Mesodermal cell (in vitro differentiated cells): Measurements from ENCODE around the gene PRELP.
A peak's percentile ranks its signal among the peaks of the same experiment; 100 is the strongest.
"Not testable (repeated sequence)": the region's sequence is repeated elsewhere in the genome, so short reads cannot be mapped to it uniquely, and the experiment has no call there.

Experiments
- H3K27ac ChIP-seq: 2 replicates; pipeline ENCODE4 v1.7.0; 2013; ENCODE audit warnings: mild to moderate bottlenecking, low read depth, low read length, moderate library complexity; ENCODE audit not compliant: severe bottlenecking
- H3K36me3 ChIP-seq: 2 replicates; pipeline ENCODE4 v1.7.1; 2013; ENCODE audit warnings: mild to moderate bottlenecking, low read length, moderate library complexity; ENCODE audit not compliant: control insufficient read depth, insufficient read depth
- H3K4me1 ChIP-seq: one replicate; pipeline ENCODE4 v1.7.1; 2013; ENCODE audit warnings: mild to moderate bottlenecking, low read length; ENCODE audit not compliant: insufficient read depth, control insufficient read depth, poor library complexity, severe bottlenecking
- H3K4me3 ChIP-seq: 2 replicates; pipeline ENCODE4 v1.7.0; 2013; ENCODE audit warnings: low read length, control low read depth, mild to moderate bottlenecking; ENCODE audit not compliant: insufficient read depth, poor library complexity, severe bottlenecking; ENCODE audit errors: extremely low read depth
- H3K9me3 ChIP-seq: 2 replicates; pipeline ENCODE4 v1.7.1; 2013; ENCODE audit warnings: mild to moderate bottlenecking, low read length, moderate library complexity; ENCODE audit not compliant: control insufficient read depth
- WGBS, 2 experiments: methylation state at CpG; one replicate each; pipeline ENCODE4 v1.1.5; 2013; ENCODE audit warnings: missing lambda C conversion rate in 2 of 2; ENCODE audit not compliant: insufficient coverage in 2 of 2; 5-methylcytosine and 5-hydroxymethylcytosine counted together

The PRELP gene

GRCh38 chr1:203442821-203443220, 32.8 kb upstream of the PRELP start:
- Histone ChIP-seq H3K36me3 (no peaks in the 10 kb centered on the region), H3K4me3 (no peak overlapping the region), H3K9me3 (peaks cover 12% of the 10 kb centered on the region), H3K27ac (no peak overlapping the region), H3K4me1 (peaks cover 13% of the 10 kb centered on the region)
- WGBS, 2 experiments: 86 to 90% methylated on average over 7 of the region's 7 CpGs

- H3K27ac ChIP-seq: no peak overlapping the region
- WGBS, 2 experiments: 100% methylated on average over 1 of the region's 2 CpGs; no CpG with 5 or more reads in 1 of the 2 experiments
- H3K9me3 ChIP-seq: peaks cover 12% of the 10 kb centered on the region
- no peak overlapping the region for H3K4me3 ChIP-seq
- H3K36me3 ChIP-seq: no peaks in the 10 kb centered on the region
- peaks cover 14% of the 10 kb centered on the region for H3K4me1 ChIP-seq
Measured at GRCh38 chr1:203443296-203443695, 32.3 kb upstream of the PRELP start.

GRCh38 chr1:203444171-203444576, 31.4 kb upstream of the PRELP start:
- Histone ChIP-seq H3K4me1 (peaks cover 23% of the 10 kb centered on the region), H3K4me3 (no peak overlapping the region), H3K9me3 (peaks cover 12% of the 10 kb centered on the region), H3K27ac (no peak overlapping the region), H3K36me3 (no peaks in the 10 kb centered on the region)
- WGBS, 2 experiments: 100% methylated on average over 1 of the region's 1 CpG; no CpG with 5 or more reads in 1 of the 2 experiments

DNA sequence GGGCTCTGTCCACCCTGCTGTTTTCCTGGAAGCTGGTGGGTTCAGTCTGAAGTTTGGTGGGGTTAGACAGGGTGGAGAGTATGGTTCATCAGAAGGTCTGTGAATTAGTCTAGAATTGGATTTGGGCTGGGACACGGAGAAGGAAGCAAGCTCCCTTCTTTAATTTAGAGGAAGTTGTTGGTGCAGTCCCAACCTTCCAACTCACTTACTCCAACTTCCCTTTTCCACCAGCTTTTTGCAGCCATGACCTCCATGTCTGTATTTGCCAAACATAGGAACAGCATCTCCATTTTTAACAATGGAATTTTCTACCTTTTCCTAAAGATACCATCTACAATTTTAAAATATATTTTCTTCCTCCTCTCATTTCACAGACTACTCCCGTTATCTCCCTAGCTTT, 28.5 kb upstream of the PRELP start:
- H3K9me3 ChIP-seq: peaks cover 12% of the 10 kb centered on the region
- WGBS, 2 experiments: no CpG with 5 or more reads among the region's 2 CpGs
- no peak overlapping the region for H3K4me3 ChIP-seq
- no peak overlapping the region for H3K27ac ChIP-seq
- no peaks in the 10 kb centered on the region for H3K36me3 ChIP-seq
- H3K4me1 ChIP-seq: peaks cover 32% of the 10 kb centered on the region

DNA sequence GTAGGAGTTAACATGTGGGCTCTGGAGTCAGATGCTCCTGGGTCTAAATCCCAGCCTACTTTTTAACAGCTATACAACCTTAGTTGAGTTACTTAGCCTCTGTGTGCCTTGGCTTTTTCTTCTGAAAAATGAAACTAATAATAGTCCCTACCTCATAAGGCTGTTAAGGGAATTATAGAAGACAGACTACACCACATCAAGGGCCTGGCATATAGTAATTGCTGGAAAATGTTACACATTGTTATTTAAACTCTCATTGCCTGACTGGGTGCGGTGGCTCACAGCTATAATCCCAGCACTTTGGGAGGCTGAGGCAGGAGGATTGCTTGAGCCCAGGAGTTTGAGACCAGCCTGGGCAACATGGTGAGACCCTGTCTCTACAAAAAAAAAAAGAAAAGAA, 28.0 kb upstream of the PRELP start:
- not testable (repeated sequence) for H3K36me3 ChIP-seq, H3K27ac ChIP-seq, H3K4me3 ChIP-seq
- Histone ChIP-seq H3K4me1 (peaks cover 32% of the 10 kb centered on the region), H3K9me3 (peaks cover 12% of the 10 kb centered on the region)
- 75 to 100% methylated on average over 1 of the region's 1 CpG for WGBS, 2 experiments

GRCh38 chr1:203448521-203449061, 27.0 kb upstream of the PRELP start:
- WGBS, 2 experiments: 4 to 22% methylated on average over 4 of the region's 9 CpGs
- H3K36me3 ChIP-seq: no peaks in the 10 kb centered on the region
- peaks cover 40% of the 10 kb centered on the region for H3K4me1 ChIP-seq
- H3K27ac ChIP-seq: peak overlapping the region; percentile 69
- peaks cover 12% of the 10 kb centered on the region for H3K9me3 ChIP-seq
- H3K4me3 ChIP-seq: no peak overlapping the region

- H3K36me3 ChIP-seq: no peaks in the 10 kb centered on the region
- peaks cover 40% of the 10 kb centered on the region for H3K4me1 ChIP-seq
- no peak overlapping the region for H3K4me3 ChIP-seq
- no peak overlapping the region for H3K27ac ChIP-seq
- peaks cover 8% of the 10 kb centered on the region for H3K9me3 ChIP-seq
- no CpG with 5 or more reads among the region's 1 CpG for WGBS, 2 experiments
Measured at GRCh38 chr1:203450001-203450400, 25.6 kb upstream of the PRELP start.

DNA sequence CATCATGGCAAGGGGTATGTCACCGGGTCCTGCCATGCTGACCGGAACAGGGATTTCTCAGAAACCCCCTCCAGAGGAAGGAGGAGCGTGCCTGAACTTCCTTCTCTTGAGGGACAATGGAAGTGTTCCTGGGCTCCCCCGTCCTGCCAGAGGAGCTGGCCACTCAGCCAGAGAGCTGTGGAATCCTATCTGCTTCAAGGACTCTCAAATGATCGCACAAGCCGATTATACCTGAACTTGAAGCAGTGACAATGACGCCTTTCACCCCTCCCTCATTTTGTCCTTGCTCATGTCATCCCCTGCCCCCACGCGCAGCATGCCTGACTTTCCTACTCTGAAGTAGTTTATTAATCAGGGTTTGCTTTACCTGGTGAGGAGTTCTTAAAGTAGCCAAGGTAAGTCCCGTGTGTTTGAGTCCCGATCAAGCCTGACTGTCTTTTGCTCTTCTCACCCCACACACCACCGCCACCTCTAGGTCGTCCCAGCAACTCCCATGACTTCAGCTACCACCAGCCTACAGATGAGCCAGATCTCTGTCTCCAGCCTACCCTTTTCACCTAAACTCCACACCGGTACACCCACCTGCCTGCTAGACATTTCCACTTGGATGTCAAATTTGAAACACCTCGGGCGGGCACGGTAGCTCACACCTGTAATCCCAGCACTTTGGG, 25.0 kb upstream of the PRELP start:
- Histone ChIP-seq H3K9me3 (peaks cover 2% of the 10 kb centered on the region), H3K27ac (no peak overlapping the region), H3K4me1 (peaks cover 45% of the 10 kb centered on the region), H3K36me3 (no peaks in the 10 kb centered on the region), H3K4me3 (no peak overlapping the region)
- 69 to 72% methylated on average over 12 to 14 of the region's 17 CpGs for WGBS, 2 experiments

DNA sequence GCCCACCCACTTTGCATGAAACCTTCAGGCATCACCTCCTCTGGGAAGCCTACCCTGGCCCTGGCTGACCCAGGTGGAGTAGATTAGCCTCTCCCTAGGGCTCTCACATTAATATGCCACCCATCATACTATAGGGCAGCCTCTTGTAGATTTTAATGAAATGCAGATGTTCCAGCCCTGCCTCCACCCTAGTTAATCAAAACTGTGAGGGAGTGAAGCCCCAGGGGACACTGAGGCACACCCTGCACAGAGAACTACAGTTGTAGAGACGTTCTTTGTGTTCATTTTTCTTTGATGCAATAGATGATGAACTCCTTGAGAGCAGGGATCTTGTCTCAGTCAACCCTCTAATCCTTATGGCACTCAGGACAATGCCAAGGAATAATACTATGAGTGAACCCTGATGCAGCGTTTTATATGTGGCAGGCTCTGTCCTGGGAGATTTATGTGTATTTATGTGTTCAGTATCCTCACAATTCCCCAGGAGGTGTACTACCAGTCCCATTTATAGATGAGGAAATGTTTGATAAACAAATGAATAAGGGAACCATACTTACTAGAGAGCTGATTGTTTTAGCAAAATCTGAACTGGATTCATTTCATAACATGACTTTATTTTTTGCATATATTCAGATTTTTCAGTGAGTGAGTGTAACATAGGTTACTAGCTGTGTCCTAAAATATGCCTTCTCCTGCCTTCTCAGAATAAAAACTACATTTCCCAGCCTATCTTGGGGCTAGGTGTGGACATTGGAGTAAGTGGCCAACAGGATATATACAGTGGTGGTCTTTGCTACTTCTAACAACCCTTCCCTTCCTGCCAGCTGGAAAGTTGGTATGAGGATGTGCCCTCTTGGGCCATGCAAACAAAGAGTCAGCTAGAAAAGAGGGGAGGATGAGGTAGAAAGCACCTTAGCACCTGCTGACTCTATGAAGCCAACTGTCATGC, 23.5 kb upstream of the PRELP start:
- no peaks in the 10 kb centered on the region for H3K36me3 ChIP-seq
- no peaks in the 10 kb centered on the region for H3K9me3 ChIP-seq
- H3K27ac ChIP-seq: no peak overlapping the region
- no peak overlapping the region for H3K4me3 ChIP-seq
- WGBS, 2 experiments: 57 to 100% methylated on average over 1 of the region's 2 CpGs
- H3K4me1 ChIP-seq: peaks cover 54% of the 10 kb centered on the region

- no peak overlapping the region for H3K4me3 ChIP-seq
- 100% methylated on average over 4 of the region's 5 CpGs for WGBS, 2 experiments
- peaks cover 54% of the 10 kb centered on the region for H3K4me1 ChIP-seq
- H3K27ac ChIP-seq: no peak overlapping the region
- no peaks in the 10 kb centered on the region for H3K9me3 ChIP-seq
- no peaks in the 10 kb centered on the region for H3K36me3 ChIP-seq
Measured at GRCh38 chr1:203453016-203453415, 22.6 kb upstream of the PRELP start.
